HG03520 (cell line): ENCODE data around the gene YIF1A.
A peak's percentile ranks its signal among the peaks of the same experiment; 100 is the strongest.
"Not testable (repeated sequence)": the region's sequence is repeated elsewhere in the genome, so short reads cannot be mapped to it uniquely, and the experiment has no call there.

Experiments used
- ATAC-seq: cut with Tn5 transposase; IDR thresholded peaks from one replicate; pipeline ENCODE4 v1.9.1; 2021; ENCODE audit warnings: mild to moderate bottlenecking, moderate library complexity; ENCODE audit not compliant: unreplicated experiment

YIF1A gene

GRCh38 chr11:66311965-66312548 lies 23.1 kb upstream of the YIF1A start:
- peak; percentile 55 for ATAC-seq

- ATAC-seq = no peak
These were observed 22.6 kb upstream of the YIF1A start for GRCh38 chr11:66311470-66311964.

- not testable (repeated sequence) for ATAC-seq
These were observed 22.0 kb upstream of the YIF1A start for GRCh38 chr11:66310803-66311440.

GRCh38 chr11:66310324-66310723 lies 21.4 kb upstream of the YIF1A start:
- ATAC-seq = no peak

- ATAC-seq = no peak
These were observed 20.5 kb upstream of the YIF1A start for GRCh38 chr11:66309475-66309874.

- ATAC-seq = no peak
These were observed 13.7 kb upstream of the YIF1A start for GRCh38 chr11:66302656-66303055.

GRCh38 chr11:66299186-66299585 lies 10.2 kb upstream of the YIF1A start:
- ATAC-seq = no peak

- ATAC-seq = no peak
These were observed 8.7 kb upstream of the YIF1A start for GRCh38 chr11:66297610-66298009.

- no peak for ATAC-seq
These were observed 6.0 kb upstream of the YIF1A start for GRCh38 chr11:66294626-66295620.

- no peak for ATAC-seq
These were observed 5.1 kb upstream of the YIF1A start for GRCh38 chr11:66293777-66294625.

GRCh38 chr11:66293352-66293751 lies 4.4 kb upstream of the YIF1A start:
- ATAC-seq = no peak

- ATAC-seq = no peak
These were observed 3.8 kb upstream of the YIF1A start for GRCh38 chr11:66292543-66293332.

- no peak for ATAC-seq
These were observed 3.0 kb upstream of the YIF1A start, which contains the start of gene TMEM151A for GRCh38 chr11:66291706-66292542. TSS of gene TMEM151A (plus strand) at chr11:66291894. CDS start at chr11:66292014, 120 bp downstream.

GRCh38 chr11:66291303-66291705 lies 2.4 kb upstream of the YIF1A start:
- no peak for ATAC-seq

GRCh38 chr11:66290330-66290621 lies 1.3 kb upstream of the YIF1A start:
- no peak for ATAC-seq

- ATAC-seq = peak; percentile 35
These were observed 796 bp upstream of the YIF1A start for GRCh38 chr11:66289548-66290329.

GRCh38 chr11:66287889-66288670 lies 863 bp downstream of the YIF1A start:
- ATAC-seq = no peak
